IMR-90 (cell line): ENCODE measurements around the gene COL18A1. TPM values are rescaled to one million over a fixed set of nuclear protein-coding genes. Genes with fewer than 3 reads are reported as not detected.

Experiments
- ATAC-seq: fragments of 200-7000 bp; cut with Tn5 transposase; 2 replicates; pipeline ENCODE4 v1.9.1; 2020; ENCODE audit warnings: low read depth, mild to moderate bottlenecking, moderate library complexity
- BruUV-seq: library from RNA; stranded (reverse); fragments of 400-500 nt; replicated peaks from 2 replicates; lab custom pipeline; 2021; lab: Mats Ljungman, UMichigan
- CTCF ChIA-PET: fragments of 300-600 bp; formaldehyde crosslinking; extraction: SDS; loops from one replicate; lab custom pipeline; 2021; ENCODE audit warnings: antibody characterized with exemption; lab: Yijun Ruan, JAX
- POLR2A ChIA-PET: fragments of 300-600 bp; sonication (Branson Sonifier 250); formaldehyde crosslinking; loops from one replicate; lab custom pipeline; 2022; ENCODE audit warnings: antibody characterized with exemption; ENCODE audit not compliant: unreplicated experiment; lab: Charles Lee
- DNase-seq: peaks from one replicate; pipeline ENCODE4 v3.0.0; 2013
- H2AFZ ChIP-seq: replicated peaks from 2 replicates; pipeline ENCODE3; 2013; ENCODE audit warnings: low read length, mild to moderate bottlenecking; ENCODE audit not compliant: poor library complexity
- H2AK5ac ChIP-seq: 2 replicates; pipeline ENCODE4 v1.6.1; 2013; ENCODE audit warnings: low read depth, low read length, inconsistent platforms
- H2AK9ac ChIP-seq: replicated peaks from 2 replicates; pipeline ENCODE3; 2013; ENCODE audit warnings: mild to moderate bottlenecking, low read depth, low read length, moderate library complexity; ENCODE audit not compliant: poor library complexity
- H2BK120ac ChIP-seq: 2 replicates; pipeline ENCODE4 v1.6.1; 2013; ENCODE audit warnings: low read depth, low read length, inconsistent platforms
- H2BK15ac ChIP-seq: 3 replicates; pipeline ENCODE4 v1.6.1; 2013; ENCODE audit warnings: low read depth, low read length, inconsistent platforms
- H2BK20ac ChIP-seq: 2 replicates; pipeline ENCODE4 v1.6.1; 2013; ENCODE audit warnings: low read depth, mild to moderate bottlenecking, inconsistent platforms, low read length, moderate library complexity
- H2BK5ac ChIP-seq: 2 replicates; pipeline ENCODE4 v1.6.1; 2013; ENCODE audit warnings: mild to moderate bottlenecking, low read depth, low read length, inconsistent platforms; ENCODE audit not compliant: poor library complexity, severe bottlenecking
- H3K14ac ChIP-seq: replicated peaks from 2 replicates; pipeline ENCODE4 v1.6.1; 2013; ENCODE audit warnings: low read depth, low read length, inconsistent platforms
- H3K18ac ChIP-seq: 2 replicates; pipeline ENCODE4 v1.6.1; 2013; ENCODE audit warnings: low read depth, low read length, control low read depth
- H3K23ac ChIP-seq: 2 replicates; pipeline ENCODE4 v1.6.1; 2013; ENCODE audit warnings: low read depth, low read length, inconsistent platforms
- H3K27ac ChIP-seq: 2 replicates; pipeline ENCODE4 v1.5.1; 2013; ENCODE audit warnings: mild to moderate bottlenecking, control low read depth, low read length; ENCODE audit not compliant: insufficient read depth
- H3K27me3 ChIP-seq: 2 replicates; pipeline ENCODE4 v1.6.1; 2013; ENCODE audit warnings: low read length; ENCODE audit not compliant: control insufficient read depth, insufficient read depth
- H3K36me3 ChIP-seq: 2 replicates; pipeline ENCODE4 v1.6.1; 2013; ENCODE audit warnings: low read length, mixed read lengths; ENCODE audit not compliant: control insufficient read depth, insufficient read depth
- H3K4ac ChIP-seq: 2 replicates; pipeline ENCODE4 v1.6.1; 2013; ENCODE audit warnings: low read depth, low read length, inconsistent platforms
- H3K4me1 ChIP-seq: 2 replicates; pipeline ENCODE4 v1.6.1; 2013; ENCODE audit warnings: low read length, mixed read lengths; ENCODE audit not compliant: control insufficient read depth, insufficient read depth
- H3K4me2 ChIP-seq: 2 replicates; pipeline ENCODE4 v1.6.1; 2013; ENCODE audit warnings: low read depth, mild to moderate bottlenecking, control low read depth, low read length, moderate library complexity
- H3K4me3 ChIP-seq: 2 replicates; pipeline ENCODE4 v1.5.1; 2013; ENCODE audit warnings: low read depth, mild to moderate bottlenecking, control low read depth, low read length, moderate library complexity; ENCODE audit not compliant: insufficient read depth
- H3K56ac ChIP-seq: 2 replicates; pipeline ENCODE4 v1.6.1; 2013; ENCODE audit warnings: low read length, inconsistent platforms; ENCODE audit not compliant: insufficient read depth; ENCODE audit errors: extremely low read depth
- H3K79me1 ChIP-seq, 2 experiments: 2 replicates each; pipeline ENCODE4 v1.6.1; 2013; ENCODE audit warnings: low read length in 2 of 2, inconsistent platforms in 1 of 2, low read depth in 1 of 2
- H3K9ac ChIP-seq: 2 replicates; pipeline ENCODE4 v1.6.1; 2013; ENCODE audit warnings: low read depth, low read length, control low read depth
- H3K9me1 ChIP-seq: 2 replicates; pipeline ENCODE4 v1.6.1; 2013; ENCODE audit warnings: low read length, inconsistent platforms; ENCODE audit not compliant: insufficient read depth
- H3K9me3 ChIP-seq: 2 replicates; pipeline ENCODE4 v1.6.1; 2013; ENCODE audit warnings: low read length; ENCODE audit not compliant: control insufficient read depth, insufficient read depth
- H4K20me1 ChIP-seq: 2 replicates; pipeline ENCODE4 v1.6.1; 2013; ENCODE audit warnings: low read length, inconsistent platforms; ENCODE audit not compliant: insufficient read depth
- H4K5ac ChIP-seq: 2 replicates; pipeline ENCODE4 v1.6.1; 2013; ENCODE audit warnings: mild to moderate bottlenecking, low read depth, low read length, control low read depth
- H4K8ac ChIP-seq, 2 experiments: 2 replicates each; pipeline ENCODE4 v1.6.1; 2013; ENCODE audit warnings: low read depth in 2 of 2, low read length in 2 of 2, control low read depth in 1 of 2, inconsistent platforms in 1 of 2
- H4K91ac ChIP-seq: 2 replicates; pipeline ENCODE4 v1.6.1; 2013; ENCODE audit warnings: low read depth, low read length, inconsistent platforms; ENCODE audit not compliant: insufficient read depth
- NFE2L2 ChIP-seq: fragments of 150-350 bp; IDR thresholded peaks from 2 replicates; pipeline ENCODE4 v1.6.1; 2016; ENCODE audit warnings: low read depth, mild to moderate bottlenecking, low read length
- WGBS, 2 experiments: methylation state at CpG; one replicate each; pipeline versions ENCODE4 v1.1.5 to v1.1.7; 2013; ENCODE audit warnings: missing lambda C conversion rate in 2 of 2; ENCODE audit not compliant: insufficient read length in 1 of 2; ENCODE audit errors: extremely low coverage in 2 of 2; 5-methylcytosine and 5-hydroxymethylcytosine counted together
- dilution Hi-C: fragments of 300-500 bp; cut with HindIII; formaldehyde crosslinking; loops from one replicate; pipeline ENCODE4 v1.14.3; 2018; ENCODE audit warnings: low sequenced_read_pairs; ENCODE audit not compliant: unreplicated experiment
- in situ Hi-C: fragments of 300-500 bp; cut with MboI; formaldehyde crosslinking; loops from 3 replicates; pipeline ENCODE4 v1.14.3; 2019; ENCODE audit warnings: low sequenced_read_pairs, inconsistent platforms, mixed read lengths
- intact Hi-C: fragments of 100-400 bp; cut with micrococcal nuclease; formaldehyde crosslinking; loops from 2 replicates; pipeline ENCODE4 v1.10.0; 2022
- polyA plus RNA-seq, 3 experiments: library from polyadenylated mRNA; depleted of rRNA; stranded (reverse); fragments of >200 nt; gene quantifications; 2 replicates each; pipeline ENCODE4 v1.2.3, GENCODE V29; 2012; ENCODE audit warnings: low replicate concordance in 1 of 3
- total RNA-seq: library from RNA; depleted of rRNA; stranded (reverse); fragments of >200 nt; gene quantifications from 2 replicates; pipeline ENCODE4 v1.2.3, GENCODE V29; 2012
- TF ChIP-seq, protein P1 (sequence below): conservative IDR thresholded peaks from 2 replicates; pipeline ENCODE4 v1.5.1; 2012; ENCODE audit warnings: mild to moderate bottlenecking, low read depth, low read length, improper control_type of control experiment

Gene COL18A1
- total and polyA plus RNA-seq, 2 of the 4 experiments (the other 2 are of a cell fraction), result 4.3 to 46.7 TPM

DNA sequence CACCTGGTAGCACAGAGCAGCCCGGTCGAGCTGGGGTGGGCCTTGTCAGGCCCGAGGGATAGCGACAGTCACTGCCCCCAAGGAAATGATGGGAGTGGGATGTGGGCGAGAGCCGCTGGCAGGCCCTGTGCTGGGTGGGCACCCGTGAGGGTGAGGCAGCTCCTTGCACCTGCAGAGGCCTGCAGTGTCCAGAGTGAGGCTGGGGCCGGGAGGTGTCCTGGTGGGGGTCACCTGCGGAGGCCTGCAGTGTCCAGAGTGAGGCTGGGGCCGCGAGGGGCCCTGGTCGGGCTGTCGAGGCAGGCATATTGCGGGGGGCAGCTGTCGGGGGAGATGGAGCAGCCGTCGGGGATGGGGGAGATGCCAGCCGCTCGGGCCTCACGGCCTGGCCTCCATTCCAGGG lies 87.8 kb downstream of the COL18A1 start:
- no peaks in the 10 kb centered on the region for H3K9me3 ChIP-seq
- no peak overlapping the region for H3K9ac ChIP-seq
- H2BK120ac ChIP-seq, result no peak overlapping the region
- POLR2A ChIA-PET, result no interaction called here
- H3K18ac ChIP-seq, result no peak overlapping the region
- H2BK5ac ChIP-seq, result no peak overlapping the region
- no peak overlapping the region for H3K27ac ChIP-seq
- H4K20me1 ChIP-seq, result no peaks in the 10 kb centered on the region; the same call in 1 of the 2 replicates
- TF ChIP-seq, protein P1, sequence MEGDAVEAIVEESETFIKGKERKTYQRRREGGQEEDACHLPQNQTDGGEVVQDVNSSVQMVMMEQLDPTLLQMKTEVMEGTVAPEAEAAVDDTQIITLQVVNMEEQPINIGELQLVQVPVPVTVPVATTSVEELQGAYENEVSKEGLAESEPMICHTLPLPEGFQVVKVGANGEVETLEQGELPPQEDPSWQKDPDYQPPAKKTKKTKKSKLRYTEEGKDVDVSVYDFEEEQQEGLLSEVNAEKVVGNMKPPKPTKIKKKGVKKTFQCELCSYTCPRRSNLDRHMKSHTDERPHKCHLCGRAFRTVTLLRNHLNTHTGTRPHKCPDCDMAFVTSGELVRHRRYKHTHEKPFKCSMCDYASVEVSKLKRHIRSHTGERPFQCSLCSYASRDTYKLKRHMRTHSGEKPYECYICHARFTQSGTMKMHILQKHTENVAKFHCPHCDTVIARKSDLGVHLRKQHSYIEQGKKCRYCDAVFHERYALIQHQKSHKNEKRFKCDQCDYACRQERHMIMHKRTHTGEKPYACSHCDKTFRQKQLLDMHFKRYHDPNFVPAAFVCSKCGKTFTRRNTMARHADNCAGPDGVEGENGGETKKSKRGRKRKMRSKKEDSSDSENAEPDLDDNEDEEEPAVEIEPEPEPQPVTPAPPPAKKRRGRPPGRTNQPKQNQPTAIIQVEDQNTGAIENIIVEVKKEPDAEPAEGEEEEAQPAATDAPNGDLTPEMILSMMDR, result no peak
- TF ChIP-seq NFE2L2, result no peak
- H2AFZ ChIP-seq, result no peak overlapping the region
- no peak overlapping the region for H4K5ac ChIP-seq
- 95% methylated on average over 10 of the region's 20 CpGs; no CpG with 5 or more reads in 1 of the 2 experiments for WGBS, 2 experiments
- no peak overlapping the region for H2AK5ac ChIP-seq
- H3K23ac ChIP-seq, result no peak overlapping the region
- no peak overlapping the region for H2AK9ac ChIP-seq
- in situ Hi-C loops, result no loop called here
- no peak overlapping the region for H3K4ac ChIP-seq
- no peak overlapping the region for H2BK20ac ChIP-seq
- H3K9me1 ChIP-seq, result peaks cover 6% of the 10 kb centered on the region
- no peak overlapping the region for H3K4me3 ChIP-seq
- dilution Hi-C loops, result no loop called here
- peaks cover 73% of the 10 kb centered on the region for H3K36me3 ChIP-seq
- DNase-seq (no peak), ATAC-seq (no peak)
- H3K27me3 ChIP-seq, result no peaks in the 10 kb centered on the region
- no peak overlapping the region for H4K91ac ChIP-seq
- no peak overlapping the region for H2BK15ac ChIP-seq
- H3K79me1 ChIP-seq, result no peaks in the 10 kb centered on the region
- H3K56ac ChIP-seq, result no peak overlapping the region
- CTCF ChIA-PET, result no interaction called here
- H3K4me1 ChIP-seq, result no peaks in the 10 kb centered on the region
- H4K8ac ChIP-seq, result no peak overlapping the region
- intact Hi-C loops, result no loop called here
- no peak overlapping the region for H3K4me2 ChIP-seq
- no TSS peak for BruUV-seq
- no peak overlapping the region for H3K14ac ChIP-seq
